ENCODE data around the gene ADCK1.

GRCh38 chr14:77890873-77891272, 91.0 kb downstream of the ADCK1 start:
- TF ChIP-seq FOXJ3 (CRISPR knock-in tag; IDR thresholded peaks at IDR 0.05; ENCODE audit: borderline replicate concordance) (no peak), CTCF (IDR thresholded peaks at IDR 0.05) (no peak), GABPB1 (CRISPR knock-in tag; IDR thresholded peaks at IDR 0.05) (no peak), ZNF138 (CRISPR knock-in tag; conservative IDR thresholded peaks at IDR 0.05) (no peak)

Measured in WTC11 (cell line).